GM03348 (cell line): ENCODE results near the gene FSCN2.
A peak's percentile ranks its signal among the peaks of the same experiment; 100 is the strongest.

ENCODE experiments used
- DNase-seq: peaks from one replicate; pipeline ENCODE4 v3.0.0; 2012; ENCODE audit warnings: low spot score

Gene FSCN2

GRCh38 chr17:81542431-81543338, 14.5 kb downstream of the FSCN2 start:
- no peak for DNase-seq

GRCh38 chr17:81543339-81543675, 15.1 kb downstream of the FSCN2 start:
- DNase-seq = no peak

GRCh38 chr17:81543756-81544155, 15.6 kb downstream of the FSCN2 start:
- no peak for DNase-seq

GRCh38 chr17:81544281-81544974, 16.3 kb downstream of the FSCN2 start:
- no peak for DNase-seq

- DNase-seq = no peak
Measured at GRCh38 chr17:81545160-81545949, 17.2 kb downstream of the FSCN2 start.

- no peak for DNase-seq
Measured at GRCh38 chr17:81546906-81547613, 18.9 kb downstream of the FSCN2 start.

GRCh38 chr17:81547614-81547982, 19.4 kb downstream of the FSCN2 start:
- no peak for DNase-seq

GRCh38 chr17:81549031-81549557, 20.9 kb downstream of the FSCN2 start:
- DNase-seq = no peak

GRCh38 chr17:81549826-81550225, 21.6 kb downstream of the FSCN2 start:
- DNase-seq = no peak

GRCh38 chr17:81550285-81550684, 22.1 kb downstream of the FSCN2 start:
- no peak for DNase-seq

GRCh38 chr17:81550830-81551457, 22.8 kb downstream of the FSCN2 start:
- no peak for DNase-seq

GRCh38 chr17:81551458-81552243, 23.5 kb downstream of the FSCN2 start:
- DNase-seq = peak; percentile 58

GRCh38 chr17:81552244-81553017, 24.3 kb downstream of the FSCN2 start, which contains the start of gene FAAP100:
TSS of gene FAAP100 (minus strand) at chr17:81552353. CDS start at chr17:81552330, 23 bp downstream.
- peak; percentile 95 for DNase-seq

- peak; percentile 88 for DNase-seq
Measured at GRCh38 chr17:81553018-81553615, 24.9 kb downstream of the FSCN2 start.

GRCh38 chr17:81553616-81554181, 25.5 kb downstream of the FSCN2 start:
- DNase-seq = peak; percentile 84

- peak; percentile 43 for DNase-seq
Measured at GRCh38 chr17:81556175-81556691, 28.1 kb downstream of the FSCN2 start.

- no peak for DNase-seq
Measured at GRCh38 chr17:81556863-81557262, 28.7 kb downstream of the FSCN2 start.
